ENCODE data around the gene PI4KA.
"Not testable (repeated sequence)": the region's sequence is repeated elsewhere in the genome, so short reads cannot be mapped to it uniquely, and the experiment has no call there.

PI4KA gene

GRCh38 chr22:20847318-20847822 lies 11.2 kb downstream of the PI4KA start:
- no peak for DNase-seq (ENCODE audit: low read depth in 2 of 2)

- DNase-seq (ENCODE audit: low read depth in 2 of 2), result no peak
These were observed 14.3 kb downstream of the PI4KA start for GRCh38 chr22:20844055-20845037.

- no peak for DNase-seq (ENCODE audit: low read depth in 2 of 2)
These were observed 15.1 kb downstream of the PI4KA start for GRCh38 chr22:20843501-20843900.

GRCh38 chr22:20840646-20841371 lies 17.8 kb downstream of the PI4KA start:
- no peak for DNase-seq (ENCODE audit: low read depth in 2 of 2)

GRCh38 chr22:20839837-20840645 lies 18.6 kb downstream of the PI4KA start:
- no peak for DNase-seq (ENCODE audit: low read depth in 2 of 2)

DNA sequence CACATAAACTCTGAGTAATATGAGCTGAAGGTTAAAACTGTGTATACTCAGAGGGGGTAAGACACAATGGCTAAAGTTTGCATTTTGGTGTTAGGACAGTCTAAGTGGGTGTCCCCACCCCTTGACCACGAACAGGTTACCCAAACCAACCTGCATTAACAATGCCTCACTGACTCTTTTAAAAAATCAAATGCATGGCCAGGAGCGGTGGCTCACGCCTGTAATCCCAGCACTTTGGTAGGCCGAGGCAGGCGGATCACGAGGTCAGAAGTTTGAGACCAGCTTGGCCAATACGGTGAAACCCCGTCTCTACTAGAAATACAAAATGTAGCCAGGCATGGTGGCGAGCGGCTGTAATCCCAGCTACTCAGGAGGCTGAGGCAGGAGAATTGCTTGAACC lies 19.3 kb downstream of the PI4KA start:
- not testable (repeated sequence) for DNase-seq (ENCODE audit: low read depth in 2 of 2)

DNA sequence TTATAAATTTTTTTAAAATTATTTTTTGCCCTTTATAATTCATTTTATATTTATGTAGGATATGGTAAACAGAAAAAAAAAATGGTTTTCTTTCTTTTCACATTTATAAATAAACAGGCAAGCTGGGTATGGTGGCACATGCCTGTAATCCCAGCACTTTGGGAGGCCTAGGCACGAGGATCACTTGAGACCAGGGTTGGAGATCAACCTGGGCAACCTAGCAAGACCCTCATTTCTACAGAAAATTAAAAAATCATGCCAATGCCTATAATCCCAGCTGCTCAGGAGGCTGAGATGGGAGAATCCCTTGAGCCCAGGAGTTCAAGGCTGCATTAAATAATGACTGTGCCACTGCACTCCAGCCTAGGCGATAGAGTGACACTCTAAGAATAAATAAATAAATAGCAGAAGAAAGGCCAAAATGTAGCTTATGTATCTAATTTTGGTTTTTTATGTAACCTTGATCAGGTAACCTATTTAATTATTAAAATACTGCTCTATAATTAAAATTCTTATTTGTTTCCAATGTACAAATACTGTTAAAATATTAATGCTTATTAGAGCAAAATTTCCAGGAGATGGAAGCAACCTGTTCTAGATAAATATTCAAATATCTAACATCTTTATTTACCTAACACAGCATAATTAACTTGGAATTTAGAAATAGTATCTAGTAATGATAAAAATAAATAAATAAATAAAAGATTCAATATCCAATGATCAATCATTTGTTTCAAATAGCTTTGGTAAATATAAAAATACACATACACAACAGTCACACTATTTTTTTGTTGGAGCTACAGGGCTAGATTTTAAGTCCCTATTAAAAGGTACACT lies 21.4 kb downstream of the PI4KA start:
- DNase-seq (ENCODE audit: low read depth in 2 of 2), result no peak

GRCh38 chr22:20834725-20835124 lies 23.9 kb downstream of the PI4KA start:
- no peak for DNase-seq (ENCODE audit: low read depth in 2 of 2)

GRCh38 chr22:20834206-20834605 lies 24.4 kb downstream of the PI4KA start:
- no peak for DNase-seq (ENCODE audit: low read depth in 2 of 2)

DNA sequence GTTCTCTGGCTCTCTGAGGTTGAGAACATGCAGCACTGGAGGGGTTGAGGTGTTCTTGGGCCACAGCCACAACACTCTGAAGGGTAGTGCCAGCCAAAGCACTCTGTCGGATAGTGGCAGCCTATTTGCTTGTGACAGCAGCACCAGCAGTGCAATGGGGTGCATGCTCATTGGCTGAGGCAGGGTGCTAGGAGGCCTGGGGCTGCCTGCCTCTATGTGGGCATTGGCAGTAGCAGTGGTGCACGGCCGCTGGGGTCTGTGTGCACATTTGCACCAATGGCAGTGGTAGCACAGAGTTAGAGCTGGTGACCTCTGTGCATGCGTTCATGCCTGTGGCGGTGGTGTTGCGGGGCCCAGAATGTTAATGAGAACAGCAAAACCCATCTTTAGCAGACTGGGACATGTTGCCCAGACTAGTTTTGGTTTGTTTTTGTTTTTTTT lies 25.4 kb downstream of the PI4KA start:
- no peak for DNase-seq (ENCODE audit: low read depth in 2 of 2)

DNA sequence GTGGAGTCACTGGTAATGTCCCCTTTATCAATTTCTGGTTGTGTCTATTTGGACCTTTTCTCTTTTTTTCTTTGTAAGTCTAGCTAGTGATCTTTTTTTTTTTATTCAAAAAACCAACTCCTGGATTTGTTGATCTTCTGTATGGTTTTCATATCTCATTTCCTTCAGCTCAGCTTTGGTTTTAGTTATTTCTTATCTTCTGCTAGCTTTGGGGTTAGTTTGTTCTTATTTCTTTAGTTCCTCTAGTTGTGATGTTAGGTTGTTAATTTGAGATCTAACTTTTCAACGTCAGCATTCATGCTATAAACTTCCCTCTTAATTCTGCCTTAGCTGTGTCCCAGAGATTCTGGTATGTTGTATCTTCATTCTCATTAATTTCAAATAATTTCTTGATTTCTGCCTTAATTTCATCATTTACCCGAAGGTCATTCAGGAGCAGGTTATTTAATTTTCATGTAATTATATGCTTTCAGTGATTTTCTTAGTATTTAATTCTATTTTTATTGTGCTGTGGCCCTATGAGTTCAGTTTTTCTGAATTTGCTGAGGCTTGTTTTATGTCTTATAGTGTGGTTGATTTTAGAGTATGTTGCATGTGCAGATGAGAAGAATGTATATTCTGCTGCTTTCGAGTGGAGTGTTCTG lies 29.0 kb downstream of the PI4KA start:
- no peak for DNase-seq (ENCODE audit: low read depth in 2 of 2)

DNA sequence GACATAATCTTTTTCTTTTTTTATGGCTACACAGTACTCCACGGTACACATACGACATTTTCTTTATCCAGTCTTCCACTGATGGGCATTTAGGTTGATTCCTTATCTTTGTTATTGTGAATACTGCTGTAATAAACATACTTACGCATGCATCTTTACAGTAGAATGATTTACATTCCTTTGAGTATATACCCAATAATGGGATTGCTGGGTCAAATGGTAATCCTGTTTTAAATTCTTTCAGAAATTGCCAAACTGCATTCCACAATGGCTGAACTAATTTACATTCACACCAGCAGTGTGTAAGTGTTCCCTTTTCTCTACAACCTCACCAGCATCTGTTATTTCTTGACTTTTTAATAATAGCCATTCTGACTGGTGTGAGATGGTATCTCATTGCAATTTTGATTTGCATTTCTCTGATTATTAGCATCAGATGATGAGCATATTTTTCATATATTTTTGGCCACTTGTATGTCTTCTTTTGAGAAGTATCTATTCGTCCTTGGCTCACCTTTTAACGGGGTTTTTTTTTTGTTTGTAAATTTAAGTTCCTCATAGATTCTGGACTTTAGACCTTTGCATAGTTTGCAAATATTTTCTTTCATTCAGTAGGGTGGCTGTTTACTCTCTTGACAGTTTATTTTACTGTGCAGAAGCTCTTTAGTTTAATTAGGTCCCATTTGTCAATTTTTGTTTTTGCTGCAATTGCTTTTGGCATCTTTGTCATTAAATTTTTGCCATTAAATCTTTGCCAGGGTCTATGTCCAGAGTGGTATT lies 32.0 kb downstream of the PI4KA start:
- not testable (repeated sequence) for DNase-seq (ENCODE audit: low read depth in 2 of 2)

GRCh38 chr22:20825624-20826023 lies 33.0 kb downstream of the PI4KA start:
- no peak for DNase-seq (ENCODE audit: low read depth in 2 of 2)

DNA sequence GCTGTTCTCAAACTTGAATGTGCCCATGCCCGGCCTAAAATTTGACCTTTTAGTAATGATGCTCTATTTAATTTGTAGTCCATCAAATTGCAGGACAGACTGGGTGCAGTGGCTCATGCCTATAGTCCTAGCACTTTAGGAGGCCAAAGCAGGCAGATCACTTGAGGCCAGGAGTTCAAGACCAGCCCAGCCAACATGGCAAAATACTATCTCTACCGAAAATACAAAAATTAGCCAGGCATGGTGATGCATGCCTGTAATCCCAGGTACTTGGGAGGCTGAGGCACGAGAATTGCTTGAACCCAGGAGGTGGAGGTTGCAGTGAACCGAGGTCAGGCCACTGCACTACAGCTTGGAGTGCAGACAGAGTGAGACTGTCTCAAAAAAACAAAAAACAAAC lies 33.4 kb downstream of the PI4KA start:
- not testable (repeated sequence) for DNase-seq (ENCODE audit: low read depth in 2 of 2)

DNA sequence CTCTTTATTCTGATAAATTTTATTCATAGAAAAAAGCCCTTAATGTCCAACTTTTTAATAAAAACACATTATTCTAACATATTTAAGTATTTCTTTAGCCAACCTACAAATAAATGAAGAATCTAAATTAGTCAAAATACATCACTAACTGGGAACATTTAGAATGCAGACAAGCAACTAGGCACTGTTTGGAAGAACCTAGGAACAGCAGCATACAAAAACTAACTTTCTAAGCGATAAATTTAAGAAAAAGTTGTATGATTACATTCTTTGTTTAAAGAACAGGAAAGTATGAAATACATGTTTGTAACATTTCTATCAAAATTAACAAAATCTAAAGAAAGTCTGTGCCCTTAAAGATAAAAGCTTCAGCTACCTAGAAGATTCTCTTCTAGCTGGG lies 35.3 kb downstream of the PI4KA start:
- DNase-seq (ENCODE audit: low read depth in 2 of 2), result no peak

GRCh38 chr22:20822240-20822639 lies 36.4 kb downstream of the PI4KA start:
- DNase-seq (ENCODE audit: low read depth in 2 of 2), result no peak

DNA sequence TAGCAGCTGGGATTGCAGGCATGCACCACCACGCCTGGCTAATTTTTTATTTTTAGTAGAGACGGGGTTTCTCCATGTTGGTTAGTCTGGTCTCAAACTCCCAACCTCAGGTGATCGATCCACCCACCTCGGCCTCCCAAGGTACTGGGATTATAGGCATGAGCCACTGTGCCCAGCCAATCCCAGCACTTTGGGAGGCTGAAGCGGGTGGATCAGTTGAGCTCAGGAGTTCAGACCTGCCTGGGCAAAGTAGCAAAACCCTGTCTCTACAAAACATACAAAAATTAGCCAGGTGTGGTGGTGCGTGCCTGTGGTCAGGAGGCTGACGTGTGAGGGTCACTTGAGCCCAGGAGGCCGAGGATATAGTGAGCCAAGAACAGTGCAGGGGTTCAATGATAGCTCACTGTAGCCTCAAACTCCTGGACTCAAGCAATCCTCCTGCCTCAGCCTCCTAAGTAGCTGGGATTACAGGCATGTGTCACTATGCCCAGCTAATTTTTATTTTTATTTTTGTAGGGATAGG lies 36.8 kb downstream of the PI4KA start:
- DNase-seq (ENCODE audit: low read depth in 2 of 2), result not testable (repeated sequence)

- DNase-seq (ENCODE audit: low read depth in 2 of 2), result no peak
These were observed 39.1 kb downstream of the PI4KA start for GRCh38 chr22:20819471-20819870.

- no peak for DNase-seq (ENCODE audit: low read depth in 2 of 2)
These were observed 40.1 kb downstream of the PI4KA start for GRCh38 chr22:20818471-20818870.
